Trophoblast cell (in vitro differentiated cells and primary cell): ENCODE results near the gene PBXIP1.

Experiments used
- DNase-seq, 2 donors: peaks; one replicate each; pipeline ENCODE4 v3.0.0-alpha.2; 2016
- H2AFZ ChIP-seq: 2 replicates; pipeline ENCODE4 v1.6.1; 2013; ENCODE audit warnings: low read length, moderate library complexity, mild to moderate bottlenecking; ENCODE audit not compliant: insufficient read depth, poor library complexity
- H2AK5ac ChIP-seq: 2 replicates; pipeline ENCODE4 v1.6.1; 2013; ENCODE audit warnings: mild to moderate bottlenecking, low read length
- H2BK120ac ChIP-seq: 2 replicates; pipeline ENCODE4 v1.6.1; 2013; ENCODE audit warnings: low read length, mild to moderate bottlenecking, moderate library complexity; ENCODE audit not compliant: insufficient read depth, poor library complexity
- H2BK12ac ChIP-seq: 2 replicates; pipeline ENCODE4 v1.6.1; 2013; ENCODE audit warnings: mild to moderate bottlenecking, low read length, moderate library complexity
- H2BK5ac ChIP-seq: 2 replicates; pipeline ENCODE4 v1.6.1; 2013; ENCODE audit warnings: low read length, low read depth, moderate library complexity, mild to moderate bottlenecking; ENCODE audit not compliant: poor library complexity
- H3K14ac ChIP-seq: 2 replicates; pipeline ENCODE4 v1.6.1; 2013; ENCODE audit warnings: mild to moderate bottlenecking, low read length
- H3K18ac ChIP-seq: 2 replicates; pipeline ENCODE4 v1.6.1; 2013; ENCODE audit warnings: mild to moderate bottlenecking, low read length
- H3K23ac ChIP-seq: 2 replicates; pipeline ENCODE4 v1.6.1; 2013; ENCODE audit warnings: low read length
- H3K27ac ChIP-seq: 2 replicates; pipeline ENCODE4 v1.5.1; 2013; ENCODE audit warnings: low read depth, mild to moderate bottlenecking, inconsistent platforms, low read length, moderate library complexity
- H3K27me3 ChIP-seq: 2 replicates; pipeline ENCODE4 v1.6.1; 2013; ENCODE audit warnings: inconsistent platforms, mild to moderate bottlenecking, low read length, moderate library complexity; ENCODE audit not compliant: insufficient read depth
- H3K36me3 ChIP-seq, 2 experiments: 1 replicate in 1 of 2; 2 replicates in 1 of 2; pipeline ENCODE4 v1.6.1; 2013; ENCODE audit warnings: low read length in 2 of 2, mild to moderate bottlenecking in 2 of 2, moderate library complexity in 1 of 2; ENCODE audit not compliant: insufficient read depth in 2 of 2, control insufficient read depth in 1 of 2
- H3K4ac ChIP-seq: 2 replicates; pipeline ENCODE4 v1.6.1; 2013; ENCODE audit warnings: low read depth, mild to moderate bottlenecking, low read length, moderate library complexity
- H3K4me1 ChIP-seq, 2 experiments: 1 replicate in 1 of 2; 2 replicates in 1 of 2; pipeline ENCODE4 v1.6.1; 2013; ENCODE audit warnings: low read length in 2 of 2, mild to moderate bottlenecking in 2 of 2, moderate library complexity in 1 of 2; ENCODE audit not compliant: insufficient read depth in 2 of 2, control insufficient read depth in 1 of 2
- H3K4me2 ChIP-seq: 2 replicates; pipeline ENCODE4 v1.6.1; 2013; ENCODE audit warnings: inconsistent platforms, mild to moderate bottlenecking, low read length, moderate library complexity
- H3K4me3 ChIP-seq: 2 replicates; pipeline ENCODE4 v1.5.1; 2013; ENCODE audit warnings: mild to moderate bottlenecking, low read depth, low read length, inconsistent platforms
- H3K79me1 ChIP-seq: one replicate; pipeline ENCODE4 v1.6.1; 2013; ENCODE audit warnings: low read length
- H3K79me2 ChIP-seq: 2 replicates; pipeline ENCODE4 v1.6.1; 2013; ENCODE audit warnings: low read length, mild to moderate bottlenecking; ENCODE audit not compliant: control insufficient read depth, insufficient read depth, poor library complexity
- H3K9ac ChIP-seq: 2 replicates; pipeline ENCODE4 v1.6.1; 2013; ENCODE audit warnings: mild to moderate bottlenecking, low read length
- H3K9me3 ChIP-seq: 2 replicates; pipeline ENCODE4 v1.6.1; 2013; ENCODE audit warnings: low read depth, mild to moderate bottlenecking, control low read depth, inconsistent platforms, low read length; ENCODE audit not compliant: insufficient read depth
- H4K12ac ChIP-seq: 2 replicates; pipeline ENCODE4 v1.6.1; 2013; ENCODE audit warnings: low read depth, mild to moderate bottlenecking, low read length, moderate library complexity
- H4K8ac ChIP-seq: 2 replicates; pipeline ENCODE4 v1.6.1; 2013; ENCODE audit warnings: low read depth, mild to moderate bottlenecking, low read length, moderate library complexity
- H4K91ac ChIP-seq: one replicate; pipeline ENCODE4 v1.6.1; 2013; ENCODE audit warnings: low read depth, mild to moderate bottlenecking, low read length, moderate library complexity
- WGBS: extraction: QIAGEN DNeasy Blood & Tissue Kit; methylation state at CpG from one replicate; pipeline ENCODE4 v1.1.7; 2013; ENCODE audit warnings: missing lambda C conversion rate; ENCODE audit not compliant: insufficient read length, insufficient coverage; ENCODE audit errors: extremely low coverage; 5-methylcytosine and 5-hydroxymethylcytosine counted together

The PBXIP1 gene

DNA sequence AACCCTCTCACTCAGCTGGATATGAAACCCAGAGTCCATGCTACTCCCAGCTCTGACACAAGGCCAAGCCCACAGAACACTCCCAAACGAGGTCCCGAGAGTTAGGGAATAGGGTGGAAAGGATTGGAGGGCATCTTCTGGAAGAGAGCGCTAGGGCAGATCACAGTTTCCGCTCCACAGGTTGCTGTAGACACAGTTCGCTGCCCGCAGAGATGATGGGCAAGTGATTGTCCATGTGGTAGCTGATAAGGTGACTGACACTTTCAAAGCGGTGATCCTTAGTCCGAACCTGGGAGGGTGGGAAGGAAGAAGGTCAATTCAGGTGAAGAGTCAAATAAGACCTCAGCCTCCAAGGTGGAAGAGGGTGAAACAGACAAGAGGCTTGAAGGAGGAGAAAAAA, 7.7 kb upstream of the PBXIP1 start:
- Histone ChIP-seq H3K4me2 (no peak overlapping the region), H4K12ac (no peak overlapping the region), H4K91ac (no peak overlapping the region), H3K18ac (no peak overlapping the region), H2AFZ (no peak overlapping the region), H3K79me1 (peaks cover 13% of the 10 kb centered on the region), H3K27me3 (no peaks in the 10 kb centered on the region), H3K4ac (no peak overlapping the region), H3K23ac (no peak overlapping the region), H3K4me1 (peaks cover 22 to 23% of the 10 kb centered on the region in 2 experiments), H3K36me3 (peaks cover 58 to 69% of the 10 kb centered on the region in 2 experiments), H2BK120ac (no peak overlapping the region), H3K9ac (no peak overlapping the region), H2AK5ac (no peak overlapping the region), H2BK5ac (no peak overlapping the region), H3K4me3 (no peak overlapping the region), H3K79me2 (peaks cover 9% of the 10 kb centered on the region), H4K8ac (no peak overlapping the region), H3K27ac (no peak overlapping the region), H3K9me3 (peaks cover 2% of the 10 kb centered on the region), H3K14ac (no peak overlapping the region), H2BK12ac (no peak overlapping the region)
- WGBS: no CpG with 5 or more reads among the region's 8 CpGs
- no peak for DNase-seq

DNA sequence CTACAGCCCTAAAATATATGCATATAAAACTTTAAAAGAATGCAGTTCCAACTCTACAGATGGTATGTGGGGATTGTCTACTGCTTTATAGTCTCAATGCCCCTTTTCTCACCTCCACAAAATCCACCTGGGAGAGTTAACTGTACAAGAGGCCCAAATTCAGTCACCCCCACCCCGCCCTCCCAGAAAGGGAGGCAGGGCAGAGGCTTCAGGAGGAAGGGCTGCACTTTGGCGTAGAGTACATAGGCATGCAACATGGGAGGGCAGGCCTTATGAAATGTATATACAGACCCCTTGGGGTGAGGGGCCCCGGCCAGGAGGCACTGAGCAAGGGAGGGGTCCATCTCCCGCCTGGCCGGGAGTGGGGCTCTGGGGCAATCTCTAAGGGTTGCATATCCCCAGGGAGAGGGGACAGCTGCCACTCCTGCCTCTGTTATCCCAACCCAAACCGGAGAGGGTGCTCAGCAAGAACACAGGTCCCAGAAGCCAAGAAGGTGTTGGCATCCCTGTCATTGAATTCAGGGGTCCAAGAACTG, 7.0 kb upstream of the PBXIP1 start:
- H2BK12ac ChIP-seq: no peak overlapping the region
- no peak overlapping the region for H4K91ac ChIP-seq
- no peak overlapping the region for H3K4me2 ChIP-seq
- no peak overlapping the region for H3K14ac ChIP-seq
- H3K27me3 ChIP-seq: no peaks in the 10 kb centered on the region
- H2AFZ ChIP-seq: no peak overlapping the region
- no peak overlapping the region for H2BK5ac ChIP-seq
- peaks cover 13% of the 10 kb centered on the region for H3K79me1 ChIP-seq
- no peak overlapping the region for H4K8ac ChIP-seq
- H3K18ac ChIP-seq: no peak overlapping the region
- no peak overlapping the region for H2BK120ac ChIP-seq
- H2AK5ac ChIP-seq: no peak overlapping the region
- H3K23ac ChIP-seq: no peak overlapping the region
- no CpG with 5 or more reads among the region's 6 CpGs for WGBS
- H3K4me3 ChIP-seq: no peak overlapping the region
- H3K4me1 ChIP-seq: peaks cover 16% of the 10 kb centered on the region in 2 experiments
- DNase-seq: no peak
- H3K4ac ChIP-seq: no peak overlapping the region
- H3K36me3 ChIP-seq: peaks cover 53 to 67% of the 10 kb centered on the region in 2 experiments
- H3K79me2 ChIP-seq: peaks cover 9% of the 10 kb centered on the region
- no peak overlapping the region for H4K12ac ChIP-seq
- H3K9me3 ChIP-seq: peaks cover 2% of the 10 kb centered on the region
- no peak overlapping the region for H3K27ac ChIP-seq
- H3K9ac ChIP-seq: no peak overlapping the region

GRCh38 chr1:154962156-154962749, 6.4 kb upstream of the PBXIP1 start:
- peak overlapping the region; percentile 98 for H2AFZ ChIP-seq
- H3K79me1 ChIP-seq: peaks cover 11% of the 10 kb centered on the region
- no peaks in the 10 kb centered on the region for H3K27me3 ChIP-seq
- H3K79me2 ChIP-seq: peaks cover 9% of the 10 kb centered on the region
- peak overlapping the region; percentile 100 for H4K8ac ChIP-seq
- peak overlapping the region; percentile 99 for H4K12ac ChIP-seq
- peak overlapping the region; percentile 99 for H4K91ac ChIP-seq
- no peak overlapping the region for H3K23ac ChIP-seq
- peak overlapping the region; percentile 99 for H3K27ac ChIP-seq
- peak overlapping the region; percentile 85 for H3K4ac ChIP-seq
- peak overlapping the region; percentile 97 for H3K9ac ChIP-seq
- peak overlapping the region; percentile 95 for H2AK5ac ChIP-seq
- peak overlapping the region; percentile 87 for H3K4me3 ChIP-seq
- H3K36me3 ChIP-seq: peaks cover 47 to 60% of the 10 kb centered on the region in 2 experiments
- H3K14ac ChIP-seq: peak overlapping the region; percentile 100
- peaks cover 11 to 12% of the 10 kb centered on the region in 2 experiments for H3K4me1 ChIP-seq
- peak overlapping the region; percentile 82 for H3K4me2 ChIP-seq
- no CpG with 5 or more reads among the region's 25 CpGs for WGBS
- peak in 1 of 2 donors; percentile 24 for DNase-seq
- peak overlapping the region; percentile 95 for H2BK120ac ChIP-seq
- H2BK12ac ChIP-seq: peak overlapping the region; percentile 37
- peak overlapping the region; percentile 96 for H3K18ac ChIP-seq
- H2BK5ac ChIP-seq: peak overlapping the region; percentile 97
- no peaks in the 10 kb centered on the region for H3K9me3 ChIP-seq

- Histone ChIP-seq H3K4me1 (peaks cover 16 to 18% of the 10 kb centered on the region in 2 experiments), H3K27ac (peak within 1 kb of the TSS; percentile 99), H3K9me3 (no peaks in the 10 kb centered on the region), H3K9ac (peak within 1 kb of the TSS; percentile 97), H4K91ac (peak within 1 kb of the TSS; percentile 99), H3K18ac (peak within 1 kb of the TSS; percentile 96), H3K23ac (no peak within 1 kb of the TSS), H3K79me2 (peaks cover 9% of the 10 kb centered on the region), H2AFZ (peak within 1 kb of the TSS; percentile 98), H3K4me2 (peak within 1 kb of the TSS; percentile 82), H3K4ac (peak within 1 kb of the TSS; percentile 85), H2BK120ac (peak within 1 kb of the TSS; percentile 95), H4K8ac (peak within 1 kb of the TSS; percentile 100), H3K79me1 (peaks cover 11% of the 10 kb centered on the region), H3K27me3 (no peaks in the 10 kb centered on the region), H3K4me3 (peak within 1 kb of the TSS; percentile 87), H4K12ac (peak within 1 kb of the TSS; percentile 99), H3K36me3 (peaks cover 41 to 53% of the 10 kb centered on the region in 2 experiments), H2BK12ac (peak within 1 kb of the TSS; percentile 37), H3K14ac (peak within 1 kb of the TSS; percentile 100), H2AK5ac (peak within 1 kb of the TSS; percentile 95), H2BK5ac (peak within 1 kb of the TSS; percentile 97)
- DNase-seq: peak; percentile 45 to 71
- WGBS: no CpG with 5 or more reads among the region's 93 CpGs
Measured at GRCh38 chr1:154961207-154962155, 5.6 kb upstream of the PBXIP1 start, which contains the start of gene PYGO2. Gene PYGO2, minus strand, starts transcription at chr1:154961782. Its CDS starts 206 bp downstream, at chr1:154961576.
